ENCODE results near the gene UEVLD. TPM values are rescaled to one million over a fixed set of nuclear protein-coding genes. Genes with fewer than 3 reads are reported as not detected.

UEVLD gene
- total and polyA plus RNA-seq, 2 donors (not counting 1 experiment from before 2014, with no cell fraction given): 6.3 to 12.8 TPM

GRCh38 chr11:18632841-18633240, 44.3 kb upstream of the UEVLD start:
- no peak for ATAC-seq (ENCODE audit: low read depth)
- peaks cover 14 to 16% of the 10 kb centered on the region in 2 donors for H3K4me1 ChIP-seq (ENCODE audit: control insufficient read depth in 2 of 2, insufficient read depth in 2 of 2, low read length in 2 of 2)
- Mint-ChIP-seq H3K27me3 (peaks cover 8% of the 10 kb centered on the region), H3K4me1 (peaks cover 33% of the 10 kb centered on the region), H3K27ac (peak overlapping the region; percentile 98), H3K4me3 (peak overlapping the region; percentile 99), H3K9me3 (ENCODE audit: insufficient read depth) (no peaks in the 10 kb centered on the region)
- 40% methylated on average over 1 of the region's 2 CpGs for WGBS (ENCODE audit: insufficient coverage)
- no peak overlapping the region for H2AFZ ChIP-seq (ENCODE audit: insufficient read depth, low read depth, low read length, poor library complexity, severe bottlenecking)
- H3K4me2 ChIP-seq (replicated peaks; ENCODE audit: low read depth, low read length, poor library complexity, severe bottlenecking): peak overlapping the region; percentile 97
- peak overlapping the region in 1 of 5 experiments; percentile 91 for H3K4me3 ChIP-seq (ENCODE audit: control extremely low read depth in 1 of 5, extremely low read depth in 1 of 5, insufficient read depth in 1 of 5, low read depth in 2 of 5, low read length in 4 of 5)
- H3K79me2 ChIP-seq (ENCODE audit: control insufficient read depth, insufficient read depth, low read length): peaks cover 69% of the 10 kb centered on the region
- CTCF ChIA-PET: interaction anchor here (1.2 to 2.6 kb wide), 4 partner anchors 89 to 518 kb away, joined by 3 to 11 read pairs (median 6); no protein-coding TSS in a partner anchor
- no peaks in the 10 kb centered on the region for H3K9me3 ChIP-seq (ENCODE audit: control extremely low read depth in 1 of 3, control insufficient read depth in 2 of 3, insufficient read depth in 1 of 3, low read length in 2 of 3)
- no peaks in the 10 kb centered on the region for H3K36me3 ChIP-seq (replicated peaks in 1 of 2; ENCODE audit: control extremely low read depth in 1 of 2, control insufficient read depth in 1 of 2, extremely low read depth in 1 of 2, insufficient read depth in 2 of 2, low read length in 1 of 2)
- no peaks in the 10 kb centered on the region for H3K27me3 ChIP-seq (replicated peaks in 1 of 4; ENCODE audit: control extremely low read depth in 1 of 4, control insufficient read depth in 3 of 4, insufficient read depth in 4 of 4, low read length in 3 of 4)
- POLR2A ChIA-PET: no interaction called here
- H3K9ac ChIP-seq (ENCODE audit: low read length): no peak overlapping the region
- H4K20me1 ChIP-seq (ENCODE audit: control insufficient read depth, insufficient read depth, low read length, poor library complexity, severe bottlenecking): peaks cover 30% of the 10 kb centered on the region
- no peak overlapping the region for H3K27ac ChIP-seq (ENCODE audit: low read length in 2 of 2)
- intact Hi-C loops (cut with micrococcal nuclease): loop anchor here (5.0 kb wide), 3 partner anchors 89 to 1729 kb away; partner anchors contain the start of genes HTATIP2 and RPS13
- no peak for DNase-seq
- TF ChIP-seq CTCF (IDR thresholded peaks at IDR 0.05) (no peak), EZH2 (IDR thresholded peaks at IDR 0.05; ENCODE audit: borderline replicate concordance, insufficient read depth, low read depth, low read length, poor library complexity, severe bottlenecking) (no peak)

- peaks cover 75% of the 10 kb centered on the region for H4K20me1 ChIP-seq (ENCODE audit: control insufficient read depth, insufficient read depth, low read length, poor library complexity, severe bottlenecking)
- TF ChIP-seq EZH2 (IDR thresholded peaks at IDR 0.05; ENCODE audit: borderline replicate concordance, insufficient read depth, low read depth, low read length, poor library complexity, severe bottlenecking) (no peak), CTCF (IDR thresholded peaks at IDR 0.05) (no peak)
- Mint-ChIP-seq H3K4me1 (peaks cover 29% of the 10 kb centered on the region), H3K4me3 (no peak overlapping the region), H3K27me3 (no peaks in the 10 kb centered on the region), H3K9me3 (ENCODE audit: insufficient read depth) (peaks cover 3% of the 10 kb centered on the region), H3K27ac (no peak overlapping the region)
- no peak for ATAC-seq (ENCODE audit: low read depth)
- H2AFZ ChIP-seq (ENCODE audit: insufficient read depth, low read depth, low read length, poor library complexity, severe bottlenecking): no peak overlapping the region
- H3K9me3 ChIP-seq (ENCODE audit: control extremely low read depth in 1 of 3, control insufficient read depth in 2 of 3, insufficient read depth in 1 of 3, low read length in 2 of 3): peaks cover 0 to 8% (median 3%) of the 10 kb centered on the region in 3 donors
- H3K4me3 ChIP-seq (ENCODE audit: control extremely low read depth in 1 of 5, extremely low read depth in 1 of 5, insufficient read depth in 1 of 5, low read depth in 2 of 5, low read length in 4 of 5): no peak overlapping the region
- H3K27ac ChIP-seq (ENCODE audit: low read length in 2 of 2): no peak overlapping the region
- CTCF ChIA-PET: interaction anchor here (0.8 to 1.1 kb wide), 2 partner anchors 14 to 83 kb away, joined by 3 read pairs; no protein-coding TSS in a partner anchor
- DNase-seq: no peak
- no peaks in the 10 kb centered on the region for H3K36me3 ChIP-seq (replicated peaks in 1 of 2; ENCODE audit: control extremely low read depth in 1 of 2, control insufficient read depth in 1 of 2, extremely low read depth in 1 of 2, insufficient read depth in 2 of 2, low read length in 1 of 2)
- no peak overlapping the region for H3K4me2 ChIP-seq (replicated peaks; ENCODE audit: low read depth, low read length, poor library complexity, severe bottlenecking)
- peaks cover 96% of the 10 kb centered on the region for H3K79me2 ChIP-seq (ENCODE audit: control insufficient read depth, insufficient read depth, low read length)
- intact Hi-C loops (cut with micrococcal nuclease): no loop called here
- 100% methylated on average over 1 of the region's 1 CpG for WGBS (ENCODE audit: insufficient coverage)
- no peak overlapping the region for H3K9ac ChIP-seq (ENCODE audit: low read length)
- no peaks in the 10 kb centered on the region for H3K27me3 ChIP-seq (replicated peaks in 1 of 4; ENCODE audit: control extremely low read depth in 1 of 4, control insufficient read depth in 3 of 4, insufficient read depth in 4 of 4, low read length in 3 of 4)
- no peaks in the 10 kb centered on the region for H3K4me1 ChIP-seq (ENCODE audit: control insufficient read depth in 2 of 2, insufficient read depth in 2 of 2, low read length in 2 of 2)
- POLR2A ChIA-PET: no interaction called here
These were observed 35.6 kb upstream of the UEVLD start for GRCh38 chr11:18624161-18624560.

All from B cell (primary cell).